ENCODE measurements around the gene CTNNBL1. TPM values are rescaled to one million over a fixed set of nuclear protein-coding genes. Genes with fewer than 3 reads are reported as not detected.

CTNNBL1 gene
- total RNA-seq, 1 donor from 2014 or later = 87.7 TPM

GRCh38 chr20:37764333-37764935 is 70.6 kb downstream of the CTNNBL1 start:
- no peak for DNase-seq (ENCODE audit: low read depth, low spot score)
- H3K4me3 Mint-ChIP-seq = no peak overlapping the region
- H3K4me1 Mint-ChIP-seq = no peaks in the 10 kb centered on the region
- no peaks in the 10 kb centered on the region for H3K9me3 Mint-ChIP-seq
- H3K27ac Mint-ChIP-seq (ENCODE audit: unreplicated experiment) = no peak overlapping the region
- H3K36me3 Mint-ChIP-seq (ENCODE audit: low read depth) = no peaks in the 10 kb centered on the region
- H3K27me3 Mint-ChIP-seq (ENCODE audit: low read depth) = no peaks in the 10 kb centered on the region
- TF ChIP-seq CTCF (conservative IDR thresholded peaks at IDR 0.05) = no peak

DNA sequence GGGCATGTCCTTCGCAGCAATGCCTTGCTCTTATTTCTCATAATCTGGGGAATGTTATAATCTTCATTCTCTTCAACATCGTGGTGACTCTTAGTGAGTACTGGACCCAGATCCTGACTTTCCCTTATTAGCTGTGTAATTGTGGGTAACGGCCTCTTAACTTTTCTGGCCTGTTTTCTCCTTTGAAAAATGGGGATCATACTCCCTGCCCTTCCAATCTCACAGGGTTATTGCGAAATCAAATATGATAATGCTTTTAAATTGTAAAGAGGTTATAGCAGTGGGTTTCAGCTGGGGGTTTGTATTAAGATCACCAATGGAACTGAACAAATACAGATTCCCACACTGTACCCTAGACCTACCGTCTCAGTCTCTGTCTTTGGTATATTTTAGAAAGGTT is 77.1 kb downstream of the CTNNBL1 start:
- no peaks in the 10 kb centered on the region for H3K4me1 Mint-ChIP-seq
- H3K4me3 Mint-ChIP-seq = no peak overlapping the region
- H3K27me3 Mint-ChIP-seq (ENCODE audit: low read depth) = no peaks in the 10 kb centered on the region
- no peak overlapping the region for H3K27ac Mint-ChIP-seq (ENCODE audit: unreplicated experiment)
- TF ChIP-seq CTCF (conservative IDR thresholded peaks at IDR 0.05) = no peak
- no peaks in the 10 kb centered on the region for H3K36me3 Mint-ChIP-seq (ENCODE audit: low read depth)
- H3K9me3 Mint-ChIP-seq = no peaks in the 10 kb centered on the region
- no peak for DNase-seq (ENCODE audit: low read depth, low spot score)

- Mint-ChIP-seq H3K27me3 (ENCODE audit: low read depth) (no peaks in the 10 kb centered on the region), H3K4me3 (no peak overlapping the region), H3K27ac (ENCODE audit: unreplicated experiment) (no peak overlapping the region), H3K9me3 (no peaks in the 10 kb centered on the region), H3K36me3 (ENCODE audit: low read depth) (peaks cover 2% of the 10 kb centered on the region), H3K4me1 (peaks cover 9% of the 10 kb centered on the region)
- DNase-seq (ENCODE audit: low read depth, low spot score) = no peak
- TF ChIP-seq CTCF (conservative IDR thresholded peaks at IDR 0.05) = no peak
Measured at GRCh38 chr20:37773291-37773826, 79.5 kb downstream of the CTNNBL1 start.

DNA sequence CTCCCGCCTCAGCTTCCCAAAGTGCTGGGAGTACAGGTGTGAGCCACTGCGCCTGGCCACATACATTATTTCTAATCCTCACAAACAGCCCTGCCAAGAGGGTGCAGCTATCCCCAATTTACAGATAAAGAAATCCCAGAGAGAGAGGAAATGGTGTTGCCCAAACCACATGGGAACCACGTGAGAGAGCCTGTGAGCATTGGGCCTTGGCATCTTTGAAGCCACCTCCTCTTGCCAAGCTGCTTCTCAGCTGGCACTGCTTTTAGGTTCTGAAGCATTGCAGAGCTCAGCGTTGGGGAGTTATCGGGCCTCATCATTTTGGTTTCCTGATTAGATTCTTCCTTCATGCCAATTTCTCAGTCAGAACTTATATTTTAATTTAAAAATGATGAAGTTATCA is 80.3 kb downstream of the CTNNBL1 start:
- H3K4me1 Mint-ChIP-seq = peaks cover 9% of the 10 kb centered on the region

GRCh38 chr20:37775200-37775599 is 81.4 kb downstream of the CTNNBL1 start:
- Mint-ChIP-seq H3K36me3 (ENCODE audit: low read depth) (peaks cover 2% of the 10 kb centered on the region), H3K27me3 (ENCODE audit: low read depth) (no peaks in the 10 kb centered on the region), H3K27ac (ENCODE audit: unreplicated experiment) (no peak overlapping the region), H3K4me1 (peaks cover 9% of the 10 kb centered on the region), H3K9me3 (no peaks in the 10 kb centered on the region), H3K4me3 (no peak overlapping the region)
- no peak for TF ChIP-seq CTCF (conservative IDR thresholded peaks at IDR 0.05)
- DNase-seq (ENCODE audit: low read depth, low spot score) = no peak

More for the DNA sequence above, 80.3 kb downstream of the CTNNBL1 start:
- no peaks in the 10 kb centered on the region for H3K27me3 Mint-ChIP-seq (ENCODE audit: low read depth)
- no peak for DNase-seq (ENCODE audit: low read depth, low spot score)
- TF ChIP-seq CTCF (conservative IDR thresholded peaks at IDR 0.05) = no peak
- H3K4me3 Mint-ChIP-seq = no peak overlapping the region
- no peak overlapping the region for H3K27ac Mint-ChIP-seq (ENCODE audit: unreplicated experiment)
- peaks cover 2% of the 10 kb centered on the region for H3K36me3 Mint-ChIP-seq (ENCODE audit: low read depth)
- H3K9me3 Mint-ChIP-seq = no peaks in the 10 kb centered on the region
